A549 (cell line): ENCODE results near the gene OR2V1. TPM values are rescaled to one million over a fixed set of nuclear protein-coding genes. Genes with fewer than 3 reads are reported as not detected.
"Not testable (repeated sequence)": the region's sequence is repeated elsewhere in the genome, so short reads cannot be mapped to it uniquely, and the experiment has no call there.

ENCODE experiments used
- ATAC-seq, 2 experiments: fragments of 200-7000 bp in 1 of 2; fragments of >200 bp in 1 of 2; cut with Nextera tagmentation in 1 of 2; cut with Tn5 transposase in 1 of 2; 3 replicates each; pipeline versions ENCODE4 v1.8.0 to v1.9.1; 2018 to 2020; ENCODE audit warnings: mild to moderate bottlenecking in 1 of 2, moderate library complexity in 1 of 2
- CTCF ChIA-PET: fragments of 300-600 bp; sonication (Branson Sonifier 250); formaldehyde crosslinking; extraction: SDS; loops from one replicate; lab custom pipeline; 2021; ENCODE audit warnings: antibody characterized with exemption, inconsistent platforms; lab: Yijun Ruan, JAX
- POLR2A ChIA-PET: fragments of 350-600 bp; formaldehyde crosslinking; extraction: SDS; loops from one replicate; lab custom pipeline; 2021; ENCODE audit warnings: antibody characterized with exemption, inconsistent platforms; lab: Yijun Ruan, JAX
- DNase-seq, 2 experiments: peaks; one replicate each; pipeline versions ENCODE4 v3.0.0 to v3.0.0-alpha.2; 2011 to 2016; ENCODE audit warnings: low read depth in 1 of 2, low spot score in 1 of 2
- FAIRE-seq: peaks from 2 replicates; lab custom pipeline; 2011; peaks lifted over from hg19 to GRCh38; lab: Jason Lieb, UNC
- H3K27ac ChIP-seq, 2 experiments: fragments of >200 bp; sonication (Bioruptor Twin); formaldehyde crosslinking; 3 replicates each; pipeline ENCODE4 v1.5.1; 2016 to 2017
- H3K4me1 ChIP-seq: fragments of >200 bp; sonication (Bioruptor Twin); formaldehyde crosslinking; 3 replicates; pipeline ENCODE4 v1.6.1; 2016
- H3K4me2 ChIP-seq: fragments of >200 bp; sonication (Bioruptor Twin); formaldehyde crosslinking; 3 replicates; pipeline ENCODE4 v1.6.1; 2016
- H3K4me3 ChIP-seq: fragments of >200 bp; sonication (Bioruptor Twin); formaldehyde crosslinking; 3 replicates; pipeline ENCODE4 v1.5.1; 2016
- H3K9me3 ChIP-seq: fragments of >200 bp; sonication (Bioruptor Twin); formaldehyde crosslinking; 3 replicates; pipeline ENCODE4 v1.6.1; 2016
- CBX8 ChIP-seq: fragments of 200-600 bp; sonication (generic); IDR thresholded peaks from 2 replicates; pipeline ENCODE4 v1.6.1; 2016
- CHD2 ChIP-seq: fragments of 150-350 bp; IDR thresholded peaks from 2 replicates; pipeline ENCODE4 v1.6.1; 2014; ENCODE audit warnings: low read length; ENCODE audit not compliant: partially characterized antibody
- CHD4 ChIP-seq: fragments of 200-600 bp; sonication (generic); IDR thresholded peaks from 2 replicates; pipeline ENCODE4 v1.6.1; 2016; ENCODE audit warnings: antibody characterized with exemption, mild to moderate bottlenecking, borderline replicate concordance
- EHMT2 ChIP-seq: fragments of 200-600 bp; sonication (generic); IDR thresholded peaks from 2 replicates; pipeline ENCODE4 v1.6.1; 2016; ENCODE audit warnings: antibody characterized with exemption, low read depth, mild to moderate bottlenecking, moderate library complexity
- EP300 ChIP-seq, 2 experiments: fragments of >200 bp; sonication (Bioruptor Twin); formaldehyde crosslinking; IDR thresholded peaks; 2 replicates in 1 of 2; 3 replicates in 1 of 2; pipeline ENCODE4 v1.6.1; 2016 to 2017
- FOSB ChIP-seq: fragments of 250-450 bp; sonication (Bioruptor Pico); IDR thresholded peaks from 2 replicates; pipeline ENCODE4 v1.5.0; 2020; ENCODE audit warnings: mild to moderate bottlenecking, moderate library complexity
- FOXS1 ChIP-seq: fragments of 250-450 bp; sonication (Bioruptor Pico); IDR thresholded peaks from 2 replicates; pipeline ENCODE4 v1.5.0; 2020; ENCODE audit warnings: mild to moderate bottlenecking, moderate library complexity
- HEYL ChIP-seq: fragments of 250-450 bp; sonication (Bioruptor Pico); IDR thresholded peaks from 2 replicates; pipeline ENCODE4 v1.8.0; 2021; ENCODE audit warnings: mild to moderate bottlenecking, moderate library complexity
- HOXA7 ChIP-seq: fragments of 250-450 bp; sonication (Bioruptor Pico); IDR thresholded peaks from 2 replicates; pipeline ENCODE4 v1.5.0; 2020; ENCODE audit warnings: mild to moderate bottlenecking, moderate library complexity
- JUN ChIP-seq, 2 experiments: fragments of >200 bp; sonication (Bioruptor Twin); formaldehyde crosslinking; IDR thresholded peaks; 2 replicates in 1 of 2; 3 replicates in 1 of 2; pipeline ENCODE4 v1.6.1; 2016 to 2017
- KDM5A ChIP-seq: fragments of 200-600 bp; sonication (generic); IDR thresholded peaks from 2 replicates; pipeline ENCODE4 v1.6.1; 2016; ENCODE audit warnings: antibody characterized with exemption, mild to moderate bottlenecking
- MAZ ChIP-seq: fragments of 150-350 bp; IDR thresholded peaks from 2 replicates; pipeline ENCODE4 v1.6.1; 2014; ENCODE audit warnings: antibody characterized with exemption, low read depth, low read length, borderline replicate concordance
- MYC ChIP-seq: IDR thresholded peaks from 2 replicates; pipeline ENCODE4 v1.6.1; 2012; ENCODE audit warnings: mild to moderate bottlenecking, inconsistent platforms, low read length, improper control_type of control experiment, borderline replicate concordance
- NFE2L2 ChIP-seq: fragments of 150-350 bp; conservative IDR thresholded peaks from 2 replicates; pipeline ENCODE4 v1.6.1; 2014; ENCODE audit warnings: low read length
- NR3C1 ChIP-seq: fragments of >200 bp; sonication (Bioruptor Twin); formaldehyde crosslinking; IDR thresholded peaks from 3 replicates; pipeline ENCODE4 v1.6.1; 2017
- POLR2A ChIP-seq: IDR thresholded peaks from 2 replicates; pipeline ENCODE4 v1.6.1; 2012; ENCODE audit warnings: mild to moderate bottlenecking, low read length
- POLR2AphosphoS2 ChIP-seq: conservative IDR thresholded peaks from 2 replicates; pipeline ENCODE4 v1.6.1; 2012; ENCODE audit warnings: low read length, improper control_type of control experiment, inconsistent platforms
- RCOR1 ChIP-seq: fragments of 150-350 bp; IDR thresholded peaks from 2 replicates; pipeline ENCODE4 v1.6.1; 2014; ENCODE audit warnings: antibody characterized with exemption, low read length, low read depth
- SREBF2 ChIP-seq: fragments of 450-650 bp; IDR thresholded peaks from 2 replicates; pipeline ENCODE4 v1.6.1; 2014; ENCODE audit warnings: mild to moderate bottlenecking, moderate library complexity
- TFCP2L1 ChIP-seq: fragments of 250-450 bp; sonication (Bioruptor Pico); IDR thresholded peaks from 2 replicates; pipeline ENCODE4 v1.5.0; 2021; ENCODE audit warnings: mild to moderate bottlenecking
- ZC3H11A ChIP-seq: fragments of 450-650 bp; IDR thresholded peaks from 2 replicates; pipeline ENCODE4 v1.6.1; 2014; ENCODE audit warnings: antibody characterized with exemption, mild to moderate bottlenecking
- ZNF302 ChIP-seq: fragments of 250-450 bp; sonication (Bioruptor Pico); IDR thresholded peaks from 2 replicates; pipeline ENCODE4 v1.9.0; 2021; ENCODE audit warnings: inconsistent platforms, mild to moderate bottlenecking, moderate library complexity
- WGBS: methylation state at CpG from one replicate; pipeline ENCODE4 v1.1.6; 2017; ENCODE audit errors: missing lambda C conversion rate; 5-methylcytosine and 5-hydroxymethylcytosine counted together
- polyA plus RNA-seq, 4 experiments: library from polyadenylated mRNA; depleted of rRNA in 3 of 4; stranded (reverse); fragments of >200 nt; fragmentation: RNase III in 1 of 4; extraction: RNeasy Plus Mini Kit Qiagen cat#74134 plus additional on column Dnase treatment in 1 of 4; gene quantifications; 2 replicates in 3 of 4; 3 replicates in 1 of 4; pipeline ENCODE4 v1.2.3, GENCODE V29; 2011 to 2017
- TF ChIP-seq, protein P1 (sequence below): IDR thresholded peaks from 2 replicates; pipeline ENCODE4 v1.6.1; 2012
- TF ChIP-seq, protein P2 (sequence below): fragments of 200-600 bp; sonication (generic); IDR thresholded peaks from 2 replicates; pipeline ENCODE4 v1.6.1; 2016; ENCODE audit warnings: antibody characterized with exemption, mild to moderate bottlenecking, moderate library complexity
- TF ChIP-seq, protein P3 (sequence below): fragments of 150-350 bp; IDR thresholded peaks from 2 replicates; pipeline ENCODE4 v1.6.1; 2014; ENCODE audit warnings: low read depth, mild to moderate bottlenecking, low read length
- TF ChIP-seq, protein P4 (sequence below): fragments of >200 bp; sonication (Bioruptor Twin); formaldehyde crosslinking; IDR thresholded peaks from 2 replicates; pipeline ENCODE4 v1.6.1; 2016
- TF ChIP-seq, protein P5 (sequence below): fragments of 250-450 bp; sonication (Bioruptor Pico); IDR thresholded peaks from 2 replicates; pipeline ENCODE4 v1.5.0; 2020; ENCODE audit warnings: low read depth, mild to moderate bottlenecking, moderate library complexity
- TF ChIP-seq, protein P6 (sequence below): fragments of 250-450 bp; sonication (Bioruptor Pico); IDR thresholded peaks from 2 replicates; pipeline ENCODE4 v1.5.0; 2021; ENCODE audit warnings: mild to moderate bottlenecking, moderate library complexity, borderline replicate concordance
- TF ChIP-seq, protein P7 (sequence below): fragments of >200 bp; sonication (Bioruptor Twin); formaldehyde crosslinking; IDR thresholded peaks from 3 replicates; pipeline ENCODE4 v1.6.1; 2016

The OR2V1 gene
- polyA plus RNA-seq, 2 of the 4 experiments (the other 2 are of a cell fraction): not detected

DNA sequence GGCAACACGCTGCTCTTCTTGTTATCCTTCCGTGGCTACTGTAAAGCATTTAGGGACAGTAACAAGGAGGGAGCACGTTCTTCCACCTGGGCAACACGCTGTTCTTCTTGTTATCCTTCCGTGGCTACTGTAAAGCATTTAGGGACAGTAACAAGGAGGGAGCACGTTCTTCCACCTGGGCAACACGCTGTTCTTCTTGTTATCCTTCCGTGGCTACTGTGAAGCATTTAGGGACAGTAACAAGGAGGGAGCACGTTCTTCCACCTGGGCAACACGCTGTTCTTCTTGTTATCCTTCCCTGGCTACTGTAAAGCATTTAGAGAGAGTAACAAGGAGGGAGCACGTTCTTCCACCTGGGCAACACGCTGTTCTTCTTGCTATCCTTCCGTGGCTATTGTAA, 17.4 kb downstream of the OR2V1 start:
- H3K4me3 ChIP-seq, H3K9me3 ChIP-seq, DNase-seq, H3K4me2 ChIP-seq, H3K27ac ChIP-seq, FAIRE-seq, H3K4me1 ChIP-seq, ATAC-seq: not testable (repeated sequence)
- ChIA-PET POLR2A (interaction anchor here (0.9 kb wide), 1 partner anchor 70 kb away, joined by 5 read pairs; no protein-coding TSS in a partner anchor), CTCF (interaction anchor here (0.6 to 1.2 kb wide), 3 partner anchors 244 to 1076 kb away, joined by 3 to 4 read pairs (median 3); no protein-coding TSS in a partner anchor)
- 86% methylated on average over 13 of the region's 13 CpGs for WGBS

DNA sequence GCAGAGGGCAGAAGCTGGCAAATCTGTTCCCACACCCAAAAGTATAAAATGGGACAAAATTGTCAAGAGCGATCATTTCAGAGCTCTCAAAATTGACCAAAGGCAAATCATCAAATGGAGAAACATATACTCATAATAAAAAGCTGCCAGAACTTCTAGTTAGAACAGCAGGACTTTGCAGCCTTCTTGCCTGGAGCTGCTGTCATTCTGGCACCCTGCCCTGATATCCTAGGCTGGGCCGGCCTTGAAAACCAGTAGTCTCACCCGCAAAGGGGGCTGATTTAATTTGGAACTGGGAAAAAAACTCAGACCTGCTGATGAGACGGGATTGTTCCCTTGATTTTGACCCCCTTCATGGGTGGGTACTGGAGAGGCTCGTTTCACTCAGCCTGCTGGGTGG, 18.5 kb downstream of the OR2V1 start:
- CTCF ChIA-PET: interaction anchor here (1.2 to 1.5 kb wide), 4 partner anchors 11 to 328 kb away, joined by 3 to 4 read pairs (median 3); no protein-coding TSS in a partner anchor
- 72% methylated on average over 5 of the region's 5 CpGs for WGBS
- no peak for FAIRE-seq

DNA sequence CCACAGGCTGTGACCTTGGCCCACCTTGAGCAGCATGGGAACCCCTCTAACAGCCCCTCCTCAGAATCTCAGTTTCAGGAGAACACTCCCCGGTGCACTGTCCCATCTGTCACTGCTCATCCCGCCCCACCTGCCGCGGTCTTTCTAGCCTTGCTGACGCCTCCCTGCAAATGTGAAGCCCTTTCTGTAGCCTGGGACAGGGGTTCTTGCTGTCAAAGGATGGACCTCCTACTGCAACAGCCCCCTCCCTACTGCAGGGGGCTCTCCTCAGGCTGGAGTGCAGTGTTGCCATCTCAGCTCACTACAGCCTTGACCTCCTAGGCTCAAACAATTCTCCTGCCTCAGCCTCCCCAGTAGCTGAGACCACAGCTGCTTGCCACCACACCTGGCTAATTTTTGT, 20.0 kb downstream of the OR2V1 start:
- Histone ChIP-seq H3K4me2 (no peak overlapping the region), H3K4me3 (no peak overlapping the region), H3K27ac (no peak overlapping the region), H3K9me3 (no peaks in the 10 kb centered on the region), H3K4me1 (0 out of 3 replicates have a peak, but pooled peaks cover 6% of the 10 kb centered on the region)
- ATAC-seq (no peak), DNase-seq (no peak), FAIRE-seq (no peak)
- WGBS: 93% methylated on average over 5 of the region's 5 CpGs
- POLR2A ChIA-PET: no interaction called here
- CTCF ChIA-PET: interaction anchor here (1.0 to 1.7 kb wide), 3 partner anchors 26 to 74 kb away, joined by 3 to 5 read pairs (median 3); no protein-coding TSS in a partner anchor
- TF ChIP-seq FOSB (CRISPR knock-in tag) (no peak), EP300 (IDR thresholded peaks at IDR 0.05) (no peak), ZNF302 (no peak), TFCP2L1 (CRISPR knock-in tag) (no peak), NR3C1 (no peak), CHD4 (no peak), KDM5A (no peak), CBX8 (no peak), HEYL (CRISPR knock-in tag) (no peak), ZC3H11A (no peak), NFE2L2 (no peak), FOXS1 (no peak)
- TF ChIP-seq, protein P1, sequence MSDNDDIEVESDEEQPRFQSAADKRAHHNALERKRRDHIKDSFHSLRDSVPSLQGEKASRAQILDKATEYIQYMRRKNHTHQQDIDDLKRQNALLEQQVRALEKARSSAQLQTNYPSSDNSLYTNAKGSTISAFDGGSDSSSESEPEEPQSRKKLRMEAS: no peak
- TF ChIP-seq, protein P2, sequence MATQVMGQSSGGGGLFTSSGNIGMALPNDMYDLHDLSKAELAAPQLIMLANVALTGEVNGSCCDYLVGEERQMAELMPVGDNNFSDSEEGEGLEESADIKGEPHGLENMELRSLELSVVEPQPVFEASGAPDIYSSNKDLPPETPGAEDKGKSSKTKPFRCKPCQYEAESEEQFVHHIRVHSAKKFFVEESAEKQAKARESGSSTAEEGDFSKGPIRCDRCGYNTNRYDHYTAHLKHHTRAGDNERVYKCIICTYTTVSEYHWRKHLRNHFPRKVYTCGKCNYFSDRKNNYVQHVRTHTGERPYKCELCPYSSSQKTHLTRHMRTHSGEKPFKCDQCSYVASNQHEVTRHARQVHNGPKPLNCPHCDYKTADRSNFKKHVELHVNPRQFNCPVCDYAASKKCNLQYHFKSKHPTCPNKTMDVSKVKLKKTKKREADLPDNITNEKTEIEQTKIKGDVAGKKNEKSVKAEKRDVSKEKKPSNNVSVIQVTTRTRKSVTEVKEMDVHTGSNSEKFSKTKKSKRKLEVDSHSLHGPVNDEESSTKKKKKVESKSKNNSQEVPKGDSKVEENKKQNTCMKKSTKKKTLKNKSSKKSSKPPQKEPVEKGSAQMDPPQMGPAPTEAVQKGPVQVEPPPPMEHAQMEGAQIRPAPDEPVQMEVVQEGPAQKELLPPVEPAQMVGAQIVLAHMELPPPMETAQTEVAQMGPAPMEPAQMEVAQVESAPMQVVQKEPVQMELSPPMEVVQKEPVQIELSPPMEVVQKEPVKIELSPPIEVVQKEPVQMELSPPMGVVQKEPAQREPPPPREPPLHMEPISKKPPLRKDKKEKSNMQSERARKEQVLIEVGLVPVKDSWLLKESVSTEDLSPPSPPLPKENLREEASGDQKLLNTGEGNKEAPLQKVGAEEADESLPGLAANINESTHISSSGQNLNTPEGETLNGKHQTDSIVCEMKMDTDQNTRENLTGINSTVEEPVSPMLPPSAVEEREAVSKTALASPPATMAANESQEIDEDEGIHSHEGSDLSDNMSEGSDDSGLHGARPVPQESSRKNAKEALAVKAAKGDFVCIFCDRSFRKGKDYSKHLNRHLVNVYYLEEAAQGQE: no peak
- TF ChIP-seq, protein P3, sequence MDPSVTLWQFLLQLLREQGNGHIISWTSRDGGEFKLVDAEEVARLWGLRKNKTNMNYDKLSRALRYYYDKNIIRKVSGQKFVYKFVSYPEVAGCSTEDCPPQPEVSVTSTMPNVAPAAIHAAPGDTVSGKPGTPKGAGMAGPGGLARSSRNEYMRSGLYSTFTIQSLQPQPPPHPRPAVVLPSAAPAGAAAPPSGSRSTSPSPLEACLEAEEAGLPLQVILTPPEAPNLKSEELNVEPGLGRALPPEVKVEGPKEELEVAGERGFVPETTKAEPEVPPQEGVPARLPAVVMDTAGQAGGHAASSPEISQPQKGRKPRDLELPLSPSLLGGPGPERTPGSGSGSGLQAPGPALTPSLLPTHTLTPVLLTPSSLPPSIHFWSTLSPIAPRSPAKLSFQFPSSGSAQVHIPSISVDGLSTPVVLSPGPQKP: no peak
- TF ChIP-seq, protein P4, sequence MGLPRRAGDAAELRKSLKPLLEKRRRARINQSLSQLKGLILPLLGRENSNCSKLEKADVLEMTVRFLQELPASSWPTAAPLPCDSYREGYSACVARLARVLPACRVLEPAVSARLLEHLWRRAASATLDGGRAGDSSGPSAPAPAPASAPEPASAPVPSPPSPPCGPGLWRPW: no peak

More for the DNA sequence above, 18.5 kb downstream of the OR2V1 start:
- Histone ChIP-seq H3K4me2 (no peak overlapping the region), H3K9me3 (no peaks in the 10 kb centered on the region), H3K4me3 (no peak overlapping the region), H3K27ac (no peak overlapping the region), H3K4me1 (0 out of 3 replicates have a peak, but pooled peaks cover 6% of the 10 kb centered on the region)
- TF ChIP-seq, protein P5, sequence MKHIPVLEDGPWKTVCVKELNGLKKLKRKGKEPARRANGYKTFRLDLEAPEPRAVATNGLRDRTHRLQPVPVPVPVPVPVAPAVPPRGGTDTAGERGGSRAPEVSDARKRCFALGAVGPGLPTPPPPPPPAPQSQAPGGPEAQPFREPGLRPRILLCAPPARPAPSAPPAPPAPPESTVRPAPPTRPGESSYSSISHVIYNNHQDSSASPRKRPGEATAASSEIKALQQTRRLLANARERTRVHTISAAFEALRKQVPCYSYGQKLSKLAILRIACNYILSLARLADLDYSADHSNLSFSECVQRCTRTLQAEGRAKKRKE (CRISPR knock-in tag): no peak
- TF ChIP-seq ZC3H11A (no peak), SREBF2 (no peak), EHMT2 (no peak), RCOR1 (no peak), CBX8 (no peak), CHD2 (no peak), POLR2AphosphoS2 (no peak), POLR2A (no peak), JUN (IDR thresholded peaks at IDR 0.05) (no peak), HOXA7 (CRISPR knock-in tag) (no peak), MYC (no peak), TFCP2L1 (CRISPR knock-in tag) (no peak), MAZ (no peak)
- TF ChIP-seq, protein P6, sequence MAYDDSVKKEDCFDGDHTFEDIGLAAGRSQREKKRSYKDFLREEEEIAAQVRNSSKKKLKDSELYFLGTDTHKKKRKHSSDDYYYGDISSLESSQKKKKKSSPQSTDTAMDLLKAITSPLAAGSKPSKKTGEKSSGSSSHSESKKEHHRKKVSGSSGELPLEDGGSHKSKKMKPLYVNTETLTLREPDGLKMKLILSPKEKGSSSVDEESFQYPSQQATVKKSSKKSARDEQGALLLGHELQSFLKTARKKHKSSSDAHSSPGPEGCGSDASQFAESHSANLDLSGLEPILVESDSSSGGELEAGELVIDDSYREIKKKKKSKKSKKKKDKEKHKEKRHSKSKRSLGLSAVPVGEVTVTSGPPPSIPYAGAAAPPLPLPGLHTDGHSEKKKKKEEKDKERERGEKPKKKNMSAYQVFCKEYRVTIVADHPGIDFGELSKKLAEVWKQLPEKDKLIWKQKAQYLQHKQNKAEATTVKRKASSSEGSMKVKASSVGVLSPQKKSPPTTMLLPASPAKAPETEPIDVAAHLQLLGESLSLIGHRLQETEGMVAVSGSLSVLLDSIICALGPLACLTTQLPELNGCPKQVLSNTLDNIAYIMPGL (CRISPR knock-in tag): no peak
- TF ChIP-seq, protein P7, sequence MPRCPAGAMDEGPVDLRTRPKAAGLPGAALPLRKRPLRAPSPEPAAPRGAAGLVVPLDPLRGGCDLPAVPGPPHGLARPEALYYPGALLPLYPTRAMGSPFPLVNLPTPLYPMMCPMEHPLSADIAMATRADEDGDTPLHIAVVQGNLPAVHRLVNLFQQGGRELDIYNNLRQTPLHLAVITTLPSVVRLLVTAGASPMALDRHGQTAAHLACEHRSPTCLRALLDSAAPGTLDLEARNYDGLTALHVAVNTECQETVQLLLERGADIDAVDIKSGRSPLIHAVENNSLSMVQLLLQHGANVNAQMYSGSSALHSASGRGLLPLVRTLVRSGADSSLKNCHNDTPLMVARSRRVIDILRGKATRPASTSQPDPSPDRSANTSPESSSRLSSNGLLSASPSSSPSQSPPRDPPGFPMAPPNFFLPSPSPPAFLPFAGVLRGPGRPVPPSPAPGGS: no peak
- POLR2A ChIA-PET: interaction anchor here (0.5 to 0.9 kb wide), 2 partner anchors 19 to 69 kb away, joined by 3 to 5 read pairs; no protein-coding TSS in a partner anchor
- ATAC-seq (no peak), DNase-seq (no peak)
